NCI-H2107 treated with DMSO at 0.1 percent for 48 hours (cell line): ENCODE measurements around the gene EVI5.
"Not testable (repeated sequence)": the region's sequence is repeated elsewhere in the genome, so short reads cannot be mapped to it uniquely, and the experiment has no call there.

Experiments
- DNase-seq: peaks from one replicate; lab custom pipeline; 2025; ENCODE audit not compliant: unreplicated experiment; lab: John Stamatoyannopoulos, UW

The EVI5 gene

DNA sequence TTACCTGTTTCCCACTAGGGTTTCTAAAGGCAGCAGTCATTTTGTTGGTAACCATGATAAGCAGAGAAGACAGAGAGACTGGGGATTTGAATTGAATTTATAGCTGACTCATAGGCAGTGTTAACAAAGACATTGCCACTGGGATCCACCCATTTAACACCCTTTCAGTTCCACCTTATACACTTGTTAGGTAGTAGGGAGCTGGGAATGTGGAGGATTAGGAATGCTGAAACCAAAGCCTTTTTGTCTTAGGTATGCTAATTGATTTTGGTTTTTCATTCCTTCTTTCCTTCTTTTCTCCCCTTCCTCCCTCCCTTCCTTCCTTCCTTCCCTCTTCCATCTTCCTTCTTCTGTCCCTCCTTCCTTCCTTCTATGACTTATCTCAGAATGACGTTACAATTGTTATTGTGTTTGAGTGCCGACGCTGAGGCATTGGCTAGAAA, 7.5 kb upstream of the EVI5 start:
- peak; percentile 82 for DNase-seq

- peak; percentile 89 for DNase-seq
These were observed 6.7 kb upstream of the EVI5 start for GRCh38 chr1:92791487-92792066.

GRCh38 chr1:92790867-92791266, 6.0 kb upstream of the EVI5 start:
- DNase-seq: no peak

DNA sequence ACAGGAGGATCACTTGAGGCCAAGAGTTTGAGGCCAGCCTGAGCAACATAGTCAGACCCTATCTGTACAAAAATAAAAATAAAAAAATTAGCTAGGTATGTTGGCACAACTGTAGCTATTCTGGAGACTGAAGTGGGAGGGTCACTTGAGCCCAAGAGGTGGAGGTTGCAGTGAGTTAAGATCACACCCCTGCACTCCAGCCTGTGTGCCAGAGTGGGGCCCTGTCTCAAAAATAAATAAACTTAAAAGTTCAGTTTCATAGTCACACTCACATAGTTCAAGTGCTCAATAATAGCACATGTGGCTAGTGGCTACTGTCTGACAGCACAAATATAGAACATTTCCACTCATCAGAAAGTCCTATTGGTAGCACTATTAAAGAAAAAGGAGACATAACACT, 5.2 kb upstream of the EVI5 start:
- DNase-seq: no peak

DNA sequence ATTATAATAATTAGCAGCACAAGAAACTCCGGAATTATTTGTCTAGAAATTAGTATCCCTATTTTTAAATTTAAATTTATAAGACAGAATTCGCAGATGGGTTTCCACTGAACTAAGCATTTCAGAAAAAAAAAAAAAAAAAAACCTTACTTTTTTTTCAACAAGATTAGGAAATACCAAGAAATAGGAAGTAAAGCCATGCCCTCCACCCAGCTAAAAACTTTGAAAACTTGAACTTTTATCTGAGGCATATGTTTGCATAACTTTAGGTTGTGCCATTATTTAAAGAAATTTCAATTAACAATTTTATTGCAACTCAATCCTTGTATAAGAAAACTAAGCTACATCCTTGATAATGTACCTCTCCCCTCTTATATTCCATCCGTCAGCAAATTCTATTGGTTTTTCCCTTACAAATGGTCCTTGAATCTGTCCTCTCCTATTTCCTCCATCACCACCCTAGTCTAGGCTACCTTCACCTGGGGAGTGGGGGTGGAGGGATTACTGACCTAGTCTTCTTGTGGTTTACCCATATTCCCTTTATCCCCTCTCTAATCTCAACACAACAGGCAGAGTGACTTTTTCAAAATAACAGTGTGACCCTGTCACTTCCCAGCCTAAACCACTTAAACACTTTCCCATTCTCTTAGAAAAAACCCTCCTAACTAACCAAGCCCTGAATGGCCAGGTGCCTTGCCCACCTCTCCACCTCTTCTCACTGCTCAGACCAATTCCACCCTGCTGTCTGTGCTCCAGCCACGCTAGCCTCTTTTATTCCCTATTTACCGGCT, 1.4 kb upstream of the EVI5 start:
- no peak for DNase-seq

- no peak for DNase-seq
These were observed 778 bp downstream of the EVI5 start for GRCh38 chr1:92784021-92784638.

GRCh38 chr1:92783550-92783949, 1.4 kb downstream of the EVI5 start:
- not testable (repeated sequence) for DNase-seq

DNA sequence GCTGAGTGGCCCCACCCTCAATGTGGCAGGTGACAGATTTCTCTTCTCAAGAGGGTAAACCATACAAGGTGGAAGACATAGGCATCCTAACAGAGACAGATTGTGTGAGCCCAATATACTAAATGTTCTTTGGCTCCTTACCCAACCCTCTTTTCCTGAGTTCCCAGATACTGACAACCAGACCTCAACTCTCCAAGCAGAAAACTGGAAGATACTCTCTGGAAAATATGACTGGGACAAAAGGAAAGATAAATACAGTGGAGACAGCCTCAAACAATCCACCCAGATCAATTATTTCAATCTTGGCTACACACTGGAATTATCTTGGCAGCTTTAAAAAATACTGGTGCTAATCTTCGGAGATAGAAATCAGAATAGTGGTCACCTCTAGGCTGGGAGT, 6.5 kb downstream of the EVI5 start:
- DNase-seq: no peak

- no peak for DNase-seq
These were observed 10.5 kb downstream of the EVI5 start for GRCh38 chr1:92774407-92774806.

DNA sequence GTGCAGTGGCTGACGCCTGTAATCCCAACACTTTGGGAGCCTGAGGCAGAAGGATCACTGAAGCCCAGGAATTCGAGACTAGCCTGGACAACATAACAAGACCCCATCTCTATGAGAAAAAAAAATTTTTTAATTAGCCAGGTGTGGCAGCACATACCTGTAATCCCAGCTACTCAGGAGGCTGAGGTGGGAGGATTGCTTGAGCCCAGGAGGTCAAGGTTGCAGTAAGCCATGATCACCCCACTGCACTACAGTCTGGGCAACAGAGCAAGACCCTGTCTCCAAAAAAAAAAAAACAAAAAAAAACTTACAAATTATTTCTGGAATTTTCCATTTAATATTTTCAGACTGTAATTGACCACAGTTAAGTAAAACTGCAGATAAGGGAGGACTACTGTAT, 11.2 kb downstream of the EVI5 start:
- not testable (repeated sequence) for DNase-seq

DNA sequence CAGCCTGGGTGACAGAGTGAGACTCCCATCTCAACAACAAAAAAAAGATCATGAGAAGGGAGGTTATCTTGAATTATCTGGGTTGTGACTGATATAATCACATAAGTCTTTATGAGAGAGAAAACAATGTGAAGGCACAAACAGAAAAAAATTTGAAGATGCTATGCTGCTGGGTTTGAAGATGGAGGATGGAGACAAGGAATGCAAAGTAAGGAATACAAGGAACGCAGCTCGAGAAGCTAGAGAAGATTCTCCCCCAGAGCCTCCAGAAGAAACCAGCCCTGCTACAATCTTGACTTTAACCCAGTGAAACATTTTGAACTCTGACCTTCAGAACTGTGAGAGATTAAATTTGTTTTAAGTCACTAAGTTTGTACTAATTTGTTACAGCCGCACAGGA, 15.1 kb downstream of the EVI5 start:
- DNase-seq: no peak

DNA sequence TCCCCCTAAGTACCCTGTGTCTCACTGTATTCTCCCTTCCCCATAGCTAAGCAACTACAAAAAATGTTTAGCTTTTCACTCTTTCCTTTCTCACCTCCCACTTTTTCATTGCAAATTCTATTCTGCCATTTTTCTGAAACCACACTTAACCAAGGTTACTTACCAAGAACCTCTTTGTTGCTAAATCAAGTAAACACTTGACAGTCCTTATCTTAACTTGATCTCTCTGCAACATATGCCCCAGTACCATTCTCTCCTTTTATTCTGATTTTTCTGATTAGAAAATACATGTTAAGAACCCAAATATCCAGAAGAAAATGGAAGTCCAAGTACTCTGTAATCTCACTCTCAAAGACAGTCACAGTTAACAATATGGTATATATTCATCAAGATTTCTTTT, 16.0 kb downstream of the EVI5 start:
- DNase-seq: no peak

DNA sequence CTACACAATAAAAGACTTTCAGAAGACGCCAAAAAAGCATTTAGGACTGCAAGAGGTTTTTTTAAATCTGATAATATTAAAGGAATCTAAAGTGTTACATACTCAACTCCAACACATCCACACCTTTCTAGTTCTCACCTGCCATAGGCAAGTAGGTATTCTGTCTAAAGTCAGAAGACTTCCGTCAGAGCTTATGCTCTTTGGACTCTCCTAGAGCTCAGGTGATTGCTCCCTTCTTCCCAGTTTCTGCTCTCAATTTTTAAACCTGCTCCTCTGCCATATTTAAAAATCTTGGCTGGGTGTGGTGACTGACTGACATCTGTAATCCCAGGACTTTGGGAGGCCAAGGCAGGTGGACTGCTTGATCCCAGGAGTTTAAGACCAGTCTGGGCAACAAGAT, 16.6 kb downstream of the EVI5 start:
- no peak for DNase-seq

- DNase-seq: no peak
These were observed 20.8 kb downstream of the EVI5 start for GRCh38 chr1:92764116-92764515.

DNA sequence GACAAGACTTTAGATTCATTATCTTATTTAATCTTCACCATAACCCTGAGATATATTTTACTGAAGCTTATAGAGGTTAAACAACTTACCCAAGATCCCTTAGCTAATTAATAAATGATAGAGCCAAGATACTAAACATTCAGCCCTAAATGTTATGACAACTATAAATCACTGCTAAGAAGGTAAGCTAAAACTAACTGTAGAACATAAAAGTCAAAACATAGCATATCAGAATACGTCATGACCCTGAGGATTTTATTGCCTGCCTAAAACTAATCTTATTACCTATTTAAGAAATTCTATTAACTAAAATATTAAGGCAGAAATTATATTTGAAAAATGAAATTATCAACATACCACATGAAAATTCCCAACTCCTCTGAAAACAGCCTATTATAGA, 22.6 kb downstream of the EVI5 start:
- no peak for DNase-seq

DNA sequence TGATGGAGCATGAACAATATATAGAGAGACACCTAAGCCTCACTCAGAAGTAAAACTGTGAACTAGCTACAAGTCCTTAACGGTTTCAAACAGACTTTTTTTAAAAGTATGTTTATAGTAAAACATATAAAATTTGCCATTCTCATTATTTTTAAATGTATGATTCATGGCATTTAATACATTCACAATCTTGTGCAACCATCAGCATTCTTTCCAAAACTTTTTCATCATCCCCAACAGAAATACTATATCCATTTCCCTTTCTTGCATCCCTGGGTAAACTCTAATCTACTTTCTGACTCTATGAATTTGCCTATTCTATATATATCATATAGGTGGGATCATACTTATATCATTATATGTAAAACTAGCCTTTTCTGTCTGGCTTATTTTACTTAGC, 25.5 kb downstream of the EVI5 start:
- no peak for DNase-seq

- no peak for DNase-seq
These were observed 28.4 kb downstream of the EVI5 start for GRCh38 chr1:92756537-92756936.

- DNase-seq: no peak
These were observed 29.1 kb downstream of the EVI5 start for GRCh38 chr1:92755541-92756461.

DNA sequence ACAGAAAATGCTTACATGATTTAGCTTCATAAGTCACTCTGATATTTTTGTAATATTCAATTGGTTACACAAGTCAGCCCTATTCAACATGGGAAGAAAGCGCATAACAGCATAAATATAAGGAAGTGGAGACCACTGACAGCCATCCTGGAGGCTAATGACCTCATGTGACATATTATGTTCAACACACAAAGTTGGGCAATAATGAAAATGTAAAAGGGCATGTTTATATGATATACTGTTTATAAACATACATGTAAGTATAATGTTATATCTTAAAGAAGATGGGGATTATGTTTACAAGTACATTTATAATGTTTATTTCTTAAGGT, 30.2 kb downstream of the EVI5 start:
- no peak for DNase-seq

GRCh38 chr1:92754000-92754718, 30.7 kb downstream of the EVI5 start:
- DNase-seq: no peak

DNA sequence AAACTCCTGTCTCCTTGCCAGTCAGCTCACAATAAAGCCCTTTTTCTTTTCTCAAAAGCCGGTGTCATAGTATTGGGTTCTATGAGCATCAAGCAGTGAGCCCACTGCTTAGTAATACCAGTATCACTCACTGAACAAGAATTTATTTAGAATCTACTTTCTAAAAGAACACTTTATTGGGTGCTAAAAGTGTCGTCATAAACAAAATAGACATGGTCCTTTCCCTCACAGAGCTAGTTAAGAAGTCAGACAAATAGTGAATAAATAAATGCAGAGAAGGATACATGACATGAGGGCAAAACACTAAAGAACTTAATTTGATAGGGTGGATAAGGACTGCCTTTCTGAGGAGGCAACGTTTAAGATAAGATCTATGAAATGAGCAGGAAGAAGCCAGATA, 32.2 kb downstream of the EVI5 start:
- DNase-seq: no peak
